GM19324 (cell line): ENCODE results near the gene SEPTIN8.

Experiments
- ATAC-seq: cut with Tn5 transposase; IDR thresholded peaks from one replicate; pipeline ENCODE4 v1.9.1; 2021; ENCODE audit warnings: mild to moderate bottlenecking, moderate library complexity; ENCODE audit not compliant: unreplicated experiment, low FRiP score

Gene SEPTIN8

DNA sequence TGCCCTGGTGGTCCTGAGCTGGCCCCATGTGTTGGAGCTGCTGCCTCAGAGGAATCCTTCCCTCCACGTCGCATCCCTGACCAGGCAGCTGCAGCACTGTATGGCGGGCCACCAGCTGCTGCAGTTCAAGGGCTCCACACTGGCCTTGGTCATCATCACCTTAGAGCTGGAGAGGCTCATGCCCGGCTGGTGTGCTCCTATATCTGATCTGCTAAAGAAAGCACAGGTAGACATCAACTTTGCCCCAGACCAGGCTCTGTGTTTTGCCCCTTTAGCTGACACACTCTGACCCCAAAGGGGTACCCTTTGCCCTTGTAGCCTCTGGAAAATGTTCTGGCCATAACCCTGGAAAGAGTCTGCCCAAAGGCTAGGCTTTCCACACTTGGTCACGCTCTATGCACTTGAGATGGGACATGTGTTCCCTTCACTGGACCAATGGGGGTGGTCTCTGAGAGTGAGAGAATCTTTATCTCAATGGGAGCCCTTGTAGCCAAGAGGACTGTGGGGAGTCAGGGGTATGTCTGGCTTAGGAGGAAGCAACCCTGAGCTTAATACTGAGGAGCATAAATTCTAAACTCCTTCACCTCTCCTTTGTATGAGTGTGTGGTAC lies 25.0 kb downstream of the SEPTIN8 start:
- ATAC-seq = no peak

DNA sequence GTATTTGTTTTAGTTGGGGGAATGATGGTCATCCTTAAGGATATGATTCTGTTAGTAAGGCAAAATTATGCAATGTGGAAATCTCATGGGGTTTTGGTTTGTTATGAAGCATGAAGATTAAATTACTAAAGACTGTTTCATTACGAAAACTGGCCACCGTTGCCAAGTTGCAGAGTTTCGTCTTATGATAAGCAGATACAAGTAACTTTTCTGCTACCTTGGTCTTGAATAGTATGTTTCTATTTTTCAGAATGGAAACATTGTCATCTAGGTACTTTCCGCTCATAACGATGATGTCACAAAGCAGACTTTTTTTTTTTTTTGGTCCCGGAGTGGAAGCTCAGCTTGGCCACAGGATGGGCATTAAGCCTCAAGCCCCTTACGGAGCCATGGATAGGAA lies 25.6 kb downstream of the SEPTIN8 start:
- no peak for ATAC-seq

DNA sequence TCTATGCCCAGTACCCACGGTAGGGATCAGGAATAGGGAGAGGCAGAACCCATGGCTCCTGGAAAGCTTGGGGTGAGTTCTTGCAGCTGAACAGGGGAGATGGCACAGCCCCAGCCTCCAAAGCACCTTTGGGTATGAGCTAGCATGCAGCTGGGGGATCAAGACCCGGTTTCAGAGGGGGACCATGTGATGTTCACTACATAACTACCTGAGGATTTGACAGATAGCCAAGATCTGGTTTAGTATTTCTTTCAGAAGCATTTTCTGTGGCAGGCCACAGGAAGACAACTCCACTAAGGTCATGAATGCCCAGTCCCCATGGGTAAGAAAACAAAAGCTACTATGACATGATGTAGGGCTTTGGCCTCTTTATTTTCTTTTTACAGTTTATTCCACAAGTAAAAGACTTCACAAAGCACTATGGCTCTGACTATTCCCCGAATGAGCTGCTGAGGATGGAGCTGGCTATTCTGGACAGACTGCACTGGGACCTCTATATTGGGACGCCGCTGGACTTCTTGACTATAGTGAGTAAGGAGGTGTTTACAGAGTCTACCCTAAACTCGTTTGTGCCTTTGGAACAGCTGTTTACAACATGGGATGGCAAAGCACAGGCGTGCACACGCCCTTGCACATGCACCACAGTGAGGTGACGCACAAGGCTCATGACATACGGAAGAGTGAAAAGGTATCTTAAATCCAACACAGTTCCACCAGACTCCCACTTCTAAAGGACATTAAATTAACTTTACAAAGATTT lies 26.4 kb downstream of the SEPTIN8 start:
- ATAC-seq = no peak

DNA sequence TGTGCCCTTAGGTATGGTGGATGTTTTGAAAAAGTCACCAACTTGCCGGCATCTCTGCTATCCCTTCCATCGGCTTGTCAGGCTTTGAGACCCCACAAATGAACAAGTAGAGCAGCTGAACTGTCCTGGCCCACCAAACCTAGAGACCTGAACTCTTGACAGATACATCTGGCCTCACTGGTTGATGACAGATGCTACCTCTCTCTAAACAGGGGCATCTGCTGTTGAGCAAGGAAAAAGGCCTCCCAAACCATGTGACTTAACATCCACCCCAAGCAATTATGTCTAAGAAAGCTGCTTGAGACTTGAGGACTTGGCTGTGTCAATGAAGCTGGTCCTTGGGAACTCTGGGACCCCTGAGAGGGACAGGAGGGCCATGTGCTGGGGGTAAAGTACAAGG lies 27.5 kb downstream of the SEPTIN8 start:
- no peak for ATAC-seq

DNA sequence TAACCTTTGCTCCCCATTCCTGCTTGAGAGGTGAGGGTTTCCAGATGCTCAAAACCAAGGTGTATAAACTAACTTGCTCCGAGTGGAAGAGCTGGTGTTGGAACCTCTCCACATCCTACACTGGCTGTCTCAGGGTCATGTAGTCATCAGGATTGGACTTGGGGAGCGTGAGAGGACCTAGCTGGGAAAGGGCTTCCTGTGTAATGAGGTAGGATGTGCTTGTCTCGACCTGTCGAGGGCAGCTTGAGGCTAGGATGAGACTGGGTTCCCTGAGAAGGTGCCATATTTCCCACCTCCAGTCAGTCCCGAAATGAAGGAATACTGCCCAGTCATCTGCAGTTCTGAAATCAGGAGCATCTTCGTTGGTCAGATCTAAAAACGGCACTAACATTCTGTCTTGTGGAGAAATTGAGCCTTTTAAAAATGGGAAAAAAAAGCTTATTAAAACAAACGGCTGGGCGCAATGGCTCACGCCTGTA lies 28.5 kb downstream of the SEPTIN8 start:
- ATAC-seq = no peak

DNA sequence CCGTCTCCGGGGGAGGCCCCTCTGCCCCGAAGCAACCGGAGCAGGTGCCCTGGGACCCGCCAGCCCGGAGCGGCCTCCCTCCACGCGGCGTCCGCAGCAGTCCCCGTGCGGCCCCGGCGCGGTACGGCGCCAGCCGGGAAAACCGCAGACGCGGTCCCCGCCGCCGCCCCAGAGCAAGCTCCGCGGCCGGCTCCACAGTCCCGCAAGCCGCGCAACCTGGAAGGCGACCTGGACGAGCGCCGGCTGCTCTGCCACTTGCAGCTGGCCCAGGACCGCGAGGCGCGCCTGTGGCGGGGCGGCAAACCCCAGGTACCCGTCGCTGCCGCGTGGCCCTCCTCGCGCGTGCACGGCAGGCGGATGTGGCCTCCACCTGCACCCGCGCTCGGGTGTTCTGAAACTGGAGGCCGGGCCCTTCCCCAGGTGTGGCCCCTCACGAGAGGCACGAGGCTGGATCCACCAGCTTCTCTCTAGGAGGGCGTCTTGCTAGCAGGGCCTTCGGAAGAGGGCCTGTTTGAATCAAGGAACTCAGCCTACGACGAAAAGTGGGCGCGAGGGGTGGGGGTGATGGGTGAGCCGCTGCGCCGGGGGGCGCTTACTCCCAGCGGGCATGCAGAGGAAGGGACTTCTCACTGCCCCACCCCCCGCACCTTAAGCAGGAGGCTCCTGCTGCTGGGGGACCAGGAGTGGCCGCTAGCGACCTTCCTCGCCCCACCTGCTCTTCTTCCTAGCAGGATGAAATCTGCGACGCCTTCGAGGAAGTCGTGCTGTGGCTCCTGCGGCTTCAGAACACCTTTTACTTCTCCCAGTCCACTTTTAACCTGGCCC lies 29.2 kb downstream of the SEPTIN8 start:
- ATAC-seq = peak; percentile 8

DNA sequence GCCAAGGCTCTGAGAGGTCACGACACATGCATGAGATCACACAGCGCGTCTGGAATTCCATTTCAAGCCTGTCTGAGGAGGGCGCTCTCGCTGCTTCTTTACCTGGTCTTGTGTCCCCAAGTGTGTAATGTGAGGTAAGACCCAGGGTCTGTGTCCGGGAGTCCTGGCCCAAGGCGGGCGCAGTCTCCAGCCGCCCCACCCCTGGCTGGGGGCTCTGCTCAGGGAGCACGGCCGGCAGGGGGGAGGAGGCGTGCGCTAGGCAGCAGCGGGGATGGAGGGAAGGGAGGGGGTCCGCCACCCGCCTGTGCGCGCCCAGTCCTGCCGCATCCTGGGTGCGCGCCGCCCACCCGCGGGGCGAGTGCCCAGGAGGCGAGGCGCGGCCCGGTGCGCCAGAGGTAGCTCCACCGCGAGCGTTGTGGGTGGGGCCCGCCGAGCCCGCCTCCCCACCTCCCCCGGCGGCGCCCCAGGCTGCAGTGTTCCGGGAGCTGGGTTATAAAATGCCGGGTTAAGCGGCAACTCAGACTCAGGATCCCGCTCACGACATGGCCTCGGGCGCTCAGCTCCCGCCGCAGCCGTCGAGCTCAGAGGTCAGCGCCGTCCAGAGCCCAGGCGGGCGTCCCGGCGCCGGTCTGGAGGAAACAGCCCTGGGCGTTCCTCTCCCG lies 30.0 kb downstream of the SEPTIN8 start, which contains the start of gene CCNI2:
Gene CCNI2 (plus strand): TSS at position 473 of the 662 bp plus-strand sequence. CDS start 70 bp downstream, at position 543.
- peak; percentile 49 for ATAC-seq

DNA sequence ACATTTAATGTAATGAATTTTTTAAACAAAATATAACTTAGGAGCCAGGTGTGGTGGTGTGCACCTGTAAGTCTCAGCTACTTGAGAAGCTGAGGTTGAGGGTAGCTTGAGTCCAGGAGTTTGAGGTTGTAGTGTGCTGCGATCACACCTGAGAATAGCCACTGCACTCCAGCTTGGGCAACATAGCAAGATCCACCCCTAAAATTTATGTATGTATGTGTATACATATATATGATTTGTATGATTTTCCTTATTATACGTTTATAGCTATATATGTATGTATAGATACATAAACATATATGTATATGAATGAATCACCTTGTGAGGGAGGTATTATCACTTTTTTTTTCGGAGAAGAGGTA lies 30.5 kb downstream of the SEPTIN8 start:
- no peak for ATAC-seq

DNA sequence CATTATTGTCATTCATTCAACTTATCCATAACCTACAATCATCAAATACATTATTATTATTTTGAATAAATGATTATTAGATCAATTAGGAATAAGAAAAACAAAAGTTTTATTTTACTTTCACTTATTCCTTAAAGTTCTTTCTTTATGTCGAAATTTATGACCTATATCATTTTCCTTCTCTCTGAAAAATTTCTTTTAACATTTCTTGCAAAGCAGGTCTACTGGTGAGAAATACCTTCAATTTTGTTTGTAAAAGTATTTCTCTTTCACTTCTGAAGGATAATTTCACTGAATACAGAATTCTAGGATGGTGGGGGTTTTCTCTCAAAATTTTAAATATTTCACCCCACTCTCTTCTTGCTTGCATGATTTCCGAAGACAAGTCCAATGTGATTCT lies 32.4 kb downstream of the SEPTIN8 start:
- no peak for ATAC-seq

DNA sequence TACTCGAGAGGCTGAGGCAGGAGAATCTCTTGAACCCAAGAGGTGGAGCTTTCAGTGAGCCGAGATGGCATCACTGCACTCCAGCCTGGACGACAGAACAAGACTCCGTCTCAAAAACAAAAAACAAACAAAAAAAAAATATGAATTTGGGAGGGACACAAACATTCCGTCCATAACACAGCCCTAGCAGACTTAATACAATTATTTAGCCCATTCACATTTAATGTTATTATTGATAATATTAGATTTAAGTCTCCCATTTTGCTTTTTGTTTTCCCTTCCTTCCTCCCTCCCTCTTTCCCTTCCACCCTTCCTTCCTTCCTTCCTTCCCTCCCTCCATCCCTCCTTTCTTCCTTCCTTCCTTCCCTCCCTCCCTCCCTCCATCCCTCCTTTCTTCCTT lies 34.4 kb downstream of the SEPTIN8 start:
- no peak for ATAC-seq

DNA sequence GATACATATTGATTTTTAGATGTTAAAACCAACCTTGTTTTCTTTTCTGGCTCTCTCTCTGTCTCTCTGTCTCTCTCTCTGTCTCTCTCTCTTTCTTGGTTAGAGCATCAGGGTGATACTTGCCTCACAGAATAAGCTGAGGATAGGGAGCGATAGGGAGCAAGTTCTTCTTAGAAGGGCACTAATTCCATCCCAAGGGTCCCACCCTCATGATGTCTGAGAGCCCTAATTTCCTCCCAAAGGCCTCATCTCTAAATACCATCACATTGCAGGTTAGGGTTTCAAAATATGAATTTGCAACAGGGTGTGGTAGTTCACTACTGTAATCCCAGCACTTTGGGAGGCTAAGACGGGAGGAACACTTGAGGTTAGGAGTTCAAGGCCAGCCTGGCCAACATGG lies 34.9 kb downstream of the SEPTIN8 start:
- ATAC-seq = no peak

DNA sequence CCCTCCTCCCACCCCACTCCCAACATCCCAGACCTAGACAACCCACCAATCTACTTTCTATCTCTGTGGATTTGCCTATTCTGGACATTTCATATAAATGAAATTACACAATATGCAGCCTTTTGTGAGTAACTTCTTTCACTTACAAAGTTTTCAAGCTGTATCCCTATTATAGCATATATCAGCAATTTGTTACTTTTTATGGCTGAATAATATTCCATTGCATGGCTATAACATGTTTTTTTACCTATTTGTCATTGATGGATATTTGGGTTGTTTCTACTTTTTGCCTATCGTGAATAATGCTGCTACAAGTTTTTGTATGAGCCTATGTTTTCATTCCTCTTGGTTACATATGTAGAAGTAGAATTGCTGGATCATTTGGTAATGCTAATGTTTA lies 37.8 kb downstream of the SEPTIN8 start:
- no peak for ATAC-seq

DNA sequence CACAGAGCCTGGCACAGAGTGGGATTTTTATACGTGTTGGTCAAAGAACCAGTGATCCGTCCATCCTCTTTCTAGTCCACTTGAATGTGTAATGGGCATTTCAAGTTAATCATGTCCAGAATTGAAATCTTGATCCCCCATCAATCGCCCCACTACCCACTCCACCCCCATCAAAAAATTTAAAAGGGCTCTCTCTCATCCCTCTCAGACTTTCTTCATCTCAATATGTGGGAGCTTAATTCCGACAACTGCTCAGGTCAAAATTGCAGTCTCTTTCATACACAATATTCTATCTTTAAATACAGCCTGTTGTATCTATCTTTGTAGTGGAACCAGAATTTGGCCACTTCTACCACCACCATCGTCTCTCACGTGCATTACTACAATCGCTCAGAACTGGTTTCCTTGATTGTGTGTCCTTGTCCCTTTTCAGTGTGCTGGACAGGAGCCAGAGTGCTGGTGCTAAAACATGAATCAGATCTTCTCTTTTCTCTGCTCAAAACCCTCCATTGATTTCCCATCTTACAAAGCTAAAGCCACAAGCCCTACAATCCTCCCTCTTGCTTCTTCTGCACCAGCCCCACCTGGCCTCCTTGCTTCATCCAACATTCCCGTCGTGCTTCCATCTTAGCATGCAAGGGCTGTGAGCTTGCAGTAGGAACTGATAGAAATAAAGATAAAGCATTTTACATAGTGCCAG lies 38.9 kb downstream of the SEPTIN8 start:
- no peak for ATAC-seq

DNA sequence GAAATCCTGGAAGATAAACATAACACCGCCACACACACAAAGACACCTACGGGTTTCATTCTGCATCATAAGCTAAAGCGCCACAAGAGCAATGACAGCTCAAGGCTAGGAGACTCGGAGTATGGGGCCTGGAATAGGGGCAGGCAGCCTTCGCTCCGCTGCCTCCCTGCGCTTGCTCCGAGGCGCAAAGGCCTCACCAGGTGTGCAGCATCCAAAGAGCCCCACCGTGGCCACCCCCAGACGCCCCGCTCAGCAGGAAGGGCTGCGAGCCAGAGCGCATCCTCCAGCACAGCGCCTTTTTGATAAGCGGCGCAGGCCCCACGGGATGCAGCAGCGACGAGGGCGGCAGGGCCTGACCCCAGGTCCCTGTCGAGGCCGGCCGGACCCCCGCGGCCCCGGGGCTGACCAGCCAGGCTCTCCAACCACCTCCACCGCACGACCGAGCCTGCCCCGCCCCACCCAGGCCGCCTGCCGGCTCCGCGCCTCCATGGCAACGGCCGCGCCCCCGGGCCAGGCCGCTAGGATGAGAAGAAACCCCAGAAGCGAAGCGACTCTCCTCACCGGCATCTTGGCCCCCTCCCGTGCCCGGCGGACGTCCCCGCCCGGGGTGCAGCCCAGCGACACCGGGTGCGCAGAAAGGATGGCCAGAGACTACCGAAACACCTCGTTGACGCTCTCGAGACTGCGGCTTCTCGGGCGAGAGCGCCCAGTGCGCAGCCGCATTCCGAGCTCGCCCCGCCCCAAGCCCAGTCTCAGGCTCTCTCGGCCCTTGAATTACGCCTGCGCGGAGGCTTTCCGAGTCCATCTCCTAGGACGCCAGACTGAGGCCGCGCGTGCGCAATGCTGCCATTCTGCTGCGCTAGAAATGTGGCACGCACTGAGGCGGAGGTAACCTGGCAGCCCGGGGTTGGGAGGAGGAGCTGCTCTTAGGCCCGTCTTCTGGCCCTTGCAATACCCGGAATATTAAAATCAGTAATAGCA lies 39.9 kb downstream of the SEPTIN8 start, which contains the start of gene KIF3A:
Gene KIF3A (minus strand): TSS at position 694 of the 981 bp plus-strand sequence. CDS start 127 bp downstream, at position 567.
- ATAC-seq = peak; percentile 89

DNA sequence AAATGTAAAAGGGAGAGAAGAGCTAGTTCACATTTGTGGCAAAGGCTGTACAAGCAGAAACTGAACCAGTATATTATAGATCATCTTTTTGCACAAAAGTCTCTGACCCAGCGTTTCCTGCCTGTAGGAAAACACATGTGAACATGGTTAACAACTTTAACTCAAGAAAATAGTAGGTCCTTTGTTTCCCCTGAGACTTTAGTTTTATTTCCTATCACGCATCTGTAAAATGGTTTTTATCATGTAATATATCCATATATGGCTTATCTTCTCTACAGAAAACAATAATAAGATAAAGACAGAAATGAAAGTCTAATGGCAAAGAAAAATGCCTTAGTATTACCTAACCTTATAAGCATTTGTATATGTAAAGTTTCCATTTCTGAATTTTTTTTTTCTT lies 42.4 kb downstream of the SEPTIN8 start:
- ATAC-seq = no peak

DNA sequence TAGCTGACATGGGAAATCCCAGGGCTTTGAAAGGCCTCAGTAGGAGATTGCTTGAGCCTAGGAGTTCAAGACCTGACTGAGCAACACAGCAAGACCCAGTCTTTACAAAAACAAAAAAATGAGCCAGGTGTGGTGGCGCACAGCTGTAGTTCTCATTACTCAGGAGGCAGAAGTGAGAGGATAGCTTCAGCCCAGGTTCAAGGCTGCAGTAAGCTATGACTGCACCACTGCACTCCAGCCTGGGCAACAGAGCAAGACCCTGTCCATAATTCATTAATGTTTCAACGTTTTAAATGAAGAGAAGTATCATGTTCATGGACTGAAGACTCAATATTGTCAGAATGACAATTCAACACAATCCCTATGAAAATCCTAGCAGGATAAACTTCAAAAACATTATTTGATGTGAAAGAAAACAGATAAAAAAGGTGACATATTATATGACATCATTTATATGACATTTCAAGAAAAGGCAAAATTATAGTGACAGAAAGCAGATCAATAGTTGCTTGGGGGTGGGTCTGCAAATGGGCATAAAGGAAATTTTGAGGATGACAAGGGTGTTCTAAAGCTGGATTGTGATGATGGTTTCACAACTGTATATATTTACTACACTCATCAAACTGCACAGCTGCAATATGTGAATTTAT lies 43.4 kb downstream of the SEPTIN8 start:
- ATAC-seq = no peak

DNA sequence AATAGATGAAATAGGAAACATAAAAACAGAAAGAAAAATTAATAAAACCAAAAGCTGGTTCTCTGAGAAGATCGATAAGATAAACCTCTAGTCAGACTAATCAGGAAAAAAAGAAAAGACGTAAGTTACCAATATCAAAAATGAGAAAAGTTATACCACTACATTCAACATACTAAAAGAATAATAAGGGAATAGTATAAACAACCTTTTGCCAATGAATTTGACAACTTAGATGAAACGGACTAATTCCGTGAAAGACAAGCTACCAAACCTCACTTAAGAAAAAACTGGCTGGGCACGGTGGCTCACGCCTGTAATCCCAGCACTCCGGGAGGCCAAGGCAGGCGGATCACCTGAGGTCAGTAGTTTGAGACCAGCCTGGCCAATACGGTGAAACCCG lies 47.1 kb downstream of the SEPTIN8 start:
- no peak for ATAC-seq

DNA sequence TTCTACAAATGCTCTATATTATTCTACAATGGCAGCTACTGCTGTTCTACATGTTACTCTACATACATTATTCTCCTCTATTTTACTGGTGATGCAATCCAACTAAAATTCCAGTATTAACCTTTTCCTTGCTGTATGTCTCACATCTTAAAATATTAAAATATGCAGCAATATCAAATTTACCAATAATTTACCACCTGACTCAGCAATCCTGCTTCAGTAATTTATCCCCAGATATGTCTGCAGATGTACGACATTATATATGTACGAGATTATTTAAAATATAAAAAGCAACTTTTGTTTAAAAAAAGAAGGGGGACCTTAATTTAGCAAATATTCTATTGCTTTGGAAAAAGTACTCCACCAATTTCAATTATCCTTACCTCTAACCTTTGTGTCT lies 51.3 kb downstream of the SEPTIN8 start:
- no peak for ATAC-seq
